Measurements from ENCODE around the gene SEMA4B. TPM values are rescaled to one million over a fixed set of nuclear protein-coding genes. Genes with fewer than 3 reads are reported as not detected.
"Not testable (repeated sequence)": the region's sequence is repeated elsewhere in the genome, so short reads cannot be mapped to it uniquely, and the experiment has no call there.

The SEMA4B gene
- polyA plus RNA-seq, result 10 to 100 TPM in 2 of 3 donors, 1 to 10 TPM in 1; 3.3 to 12.1 (median 11.4) TPM

GRCh38 chr15:90201130-90201943 is at the start of gene SEMA4B:
Gene SEMA4B (plus strand): TSS chr15:90201330. CDS start chr15:90201579, 249 bp downstream.
- no peaks in the 10 kb centered on the region for H3K9me3 Mint-ChIP-seq
- peaks cover 0 to 6% (median 0%) of the 10 kb centered on the region in 3 donors for H3K36me3 Mint-ChIP-seq
- H3K4me1 Mint-ChIP-seq, result peaks cover 13 to 15% of the 10 kb centered on the region in 2 donors
- H3K4me3 Mint-ChIP-seq, result peak within 1 kb of the TSS; percentile 84 to 88 (median 87)
- H3K27me3 Mint-ChIP-seq (ENCODE audit: low read depth in 3 of 3), result peaks cover 0 to 3% (median 1%) of the 10 kb centered on the region in 3 donors
- peak within 1 kb of the TSS; percentile 40 to 88 (median 86) for H3K27ac Mint-ChIP-seq
- peak; percentile 78 to 82 (median 81) for DNase-seq

GRCh38 chr15:90151989-90152645 is 49.0 kb upstream of the SEMA4B start:
- no peak for DNase-seq
- H3K27ac Mint-ChIP-seq, result no peak overlapping the region

GRCh38 chr15:90153658-90154057 is 47.5 kb upstream of the SEMA4B start:
- H3K27me3 Mint-ChIP-seq (ENCODE audit: low read depth in 3 of 3), result peaks cover 0 to 2% (median 0%) of the 10 kb centered on the region in 3 donors
- no peak for DNase-seq
- H3K9me3 Mint-ChIP-seq, result no peaks in the 10 kb centered on the region
- no peak overlapping the region for H3K27ac Mint-ChIP-seq
- no peak overlapping the region for H3K4me3 Mint-ChIP-seq
- peaks cover 8 to 13% of the 10 kb centered on the region in 2 donors for H3K4me1 Mint-ChIP-seq
- H3K36me3 Mint-ChIP-seq, result no peaks in the 10 kb centered on the region

More at GRCh38 chr15:90151989-90152645, 49.0 kb upstream of the SEMA4B start:
- Mint-ChIP-seq H3K4me1 (no peaks in the 10 kb centered on the region), H3K9me3 (no peaks in the 10 kb centered on the region), H3K27me3 (ENCODE audit: low read depth in 3 of 3) (peaks cover 0 to 2% (median under 1%) of the 10 kb centered on the region in 3 donors), H3K4me3 (no peak overlapping the region), H3K36me3 (no peaks in the 10 kb centered on the region)

- peaks cover 8 to 14% of the 10 kb centered on the region in 2 donors for H3K4me1 Mint-ChIP-seq
- no peaks in the 10 kb centered on the region for H3K9me3 Mint-ChIP-seq
- no peak for DNase-seq
- H3K36me3 Mint-ChIP-seq, result no peaks in the 10 kb centered on the region
- peaks cover 0 to 4% (median 0%) of the 10 kb centered on the region in 3 donors for H3K27me3 Mint-ChIP-seq (ENCODE audit: low read depth in 3 of 3)
- H3K27ac Mint-ChIP-seq, result no peak overlapping the region
- H3K4me3 Mint-ChIP-seq, result no peak overlapping the region
Measured at GRCh38 chr15:90154246-90154645, 46.9 kb upstream of the SEMA4B start.

- Mint-ChIP-seq H3K4me1 (peaks cover 8 to 14% of the 10 kb centered on the region in 2 donors), H3K4me3 (no peak overlapping the region), H3K36me3 (no peaks in the 10 kb centered on the region), H3K27ac (no peak overlapping the region), H3K27me3 (ENCODE audit: low read depth in 3 of 3) (peaks cover 0 to 4% (median 0%) of the 10 kb centered on the region in 3 donors), H3K9me3 (no peaks in the 10 kb centered on the region)
- DNase-seq, result no peak
Measured at GRCh38 chr15:90154861-90155626, 46.1 kb upstream of the SEMA4B start.

- Mint-ChIP-seq H3K4me1 (peaks cover 8 to 14% of the 10 kb centered on the region in 2 donors), H3K9me3 (no peaks in the 10 kb centered on the region), H3K36me3 (no peaks in the 10 kb centered on the region), H3K4me3 (no peak overlapping the region), H3K27me3 (ENCODE audit: low read depth in 3 of 3) (peaks cover 0 to 4% (median 0%) of the 10 kb centered on the region in 3 donors), H3K27ac (peak overlapping the region in 1 of 6 donors; percentile 36)
- DNase-seq, result no peak
Measured at GRCh38 chr15:90159213-90159612, 41.9 kb upstream of the SEMA4B start.

GRCh38 chr15:90160781-90161727 is 40.1 kb upstream of the SEMA4B start:
- Mint-ChIP-seq H3K9me3 (no peaks in the 10 kb centered on the region), H3K4me1 (peaks cover 8 to 14% of the 10 kb centered on the region in 2 donors), H3K27me3 (ENCODE audit: low read depth in 3 of 3) (peaks cover 0 to 6% (median 3%) of the 10 kb centered on the region in 3 donors), H3K27ac (no peak overlapping the region), H3K4me3 (no peak overlapping the region), H3K36me3 (no peaks in the 10 kb centered on the region)
- DNase-seq, result no peak

- H3K4me1 Mint-ChIP-seq, result peaks cover 8 to 14% of the 10 kb centered on the region in 2 donors
- peaks cover 0 to 6% (median 3%) of the 10 kb centered on the region in 3 donors for H3K27me3 Mint-ChIP-seq (ENCODE audit: low read depth in 3 of 3)
- H3K4me3 Mint-ChIP-seq, result no peak overlapping the region
- no peak overlapping the region for H3K27ac Mint-ChIP-seq
- DNase-seq, result no peak
- no peaks in the 10 kb centered on the region for H3K9me3 Mint-ChIP-seq
- no peaks in the 10 kb centered on the region for H3K36me3 Mint-ChIP-seq
Measured at GRCh38 chr15:90161950-90162361, 39.2 kb upstream of the SEMA4B start.

GRCh38 chr15:90162956-90163355 is 38.2 kb upstream of the SEMA4B start:
- Mint-ChIP-seq H3K9me3 (no peaks in the 10 kb centered on the region), H3K27ac (no peak overlapping the region), H3K36me3 (no peaks in the 10 kb centered on the region), H3K4me3 (no peak overlapping the region), H3K27me3 (ENCODE audit: low read depth in 3 of 3) (peaks cover 0 to 6% (median 3%) of the 10 kb centered on the region in 3 donors), H3K4me1 (peaks cover 5 to 8% of the 10 kb centered on the region in 2 donors)
- DNase-seq, result no peak

GRCh38 chr15:90164239-90164638 is 36.9 kb upstream of the SEMA4B start:
- H3K4me1 Mint-ChIP-seq, H3K9me3 Mint-ChIP-seq, DNase-seq: not testable (repeated sequence)

GRCh38 chr15:90165157-90165556 is 36.0 kb upstream of the SEMA4B start:
- H3K27ac Mint-ChIP-seq, result no peak overlapping the region

More at GRCh38 chr15:90164239-90164638, 36.9 kb upstream of the SEMA4B start:
- not testable (repeated sequence) for H3K27me3 Mint-ChIP-seq (ENCODE audit: low read depth in 3 of 3); H3K36me3 Mint-ChIP-seq; H3K27ac Mint-ChIP-seq; H3K4me3 Mint-ChIP-seq

GRCh38 chr15:90165659-90166489 is 35.3 kb upstream of the SEMA4B start:
- Mint-ChIP-seq H3K36me3 (no peaks in the 10 kb centered on the region), H3K27ac (no peak overlapping the region), H3K9me3 (no peaks in the 10 kb centered on the region), H3K4me3 (no peak overlapping the region), H3K4me1 (no peaks in the 10 kb centered on the region), H3K27me3 (ENCODE audit: low read depth in 3 of 3) (peaks cover 0 to 4% (median 3%) of the 10 kb centered on the region in 3 donors)
- DNase-seq, result no peak

More at GRCh38 chr15:90165157-90165556, 36.0 kb upstream of the SEMA4B start:
- H3K4me3 Mint-ChIP-seq, result no peak overlapping the region
- no peaks in the 10 kb centered on the region for H3K9me3 Mint-ChIP-seq
- no peaks in the 10 kb centered on the region for H3K36me3 Mint-ChIP-seq
- H3K4me1 Mint-ChIP-seq, result no peaks in the 10 kb centered on the region
- peaks cover 0 to 4% (median 3%) of the 10 kb centered on the region in 3 donors for H3K27me3 Mint-ChIP-seq (ENCODE audit: low read depth in 3 of 3)
- DNase-seq, result no peak
